ENCODE results near the gene RAB6A. TPM values are rescaled to one million over a fixed set of nuclear protein-coding genes. Genes with fewer than 3 reads are reported as not detected.

The RAB6A gene
- total RNA-seq, 1 experiment from 2014 or later, result 172 TPM

GRCh38 chr11:73801136-73801535 lies 40.3 kb upstream of the RAB6A start:
- no peaks in the 10 kb centered on the region for H3K9me3 Mint-ChIP-seq (ENCODE audit: unreplicated experiment)
- H3K27me3 Mint-ChIP-seq (ENCODE audit: insufficient read depth, unreplicated experiment), result no peaks in the 10 kb centered on the region
- intact Hi-C loops (cut with micrococcal nuclease), result no loop called here
- no peak for TF ChIP-seq CTCF (IDR thresholded peaks at IDR 0.05; ENCODE audit: unreplicated experiment)
- peaks cover 3% of the 10 kb centered on the region for H3K36me3 Mint-ChIP-seq (ENCODE audit: insufficient read depth, unreplicated experiment)
- H3K27ac Mint-ChIP-seq (ENCODE audit: low read depth, unreplicated experiment), result no peak overlapping the region
- POLR2A ChIA-PET, result no interaction called here
- H3K4me1 Mint-ChIP-seq (ENCODE audit: insufficient read depth, unreplicated experiment), result no peaks in the 10 kb centered on the region
- H3K4me3 Mint-ChIP-seq (ENCODE audit: unreplicated experiment), result no peak overlapping the region
- CTCF ChIA-PET, result no interaction called here
- DNase-seq (ENCODE audit: unreplicated experiment), result no peak
- BruUV-seq (replicated peaks), result no TSS peak

GRCh38 chr11:73800276-73800806 lies 39.5 kb upstream of the RAB6A start:
- no TSS peak for BruUV-seq (replicated peaks)
- Mint-ChIP-seq H3K9me3 (ENCODE audit: unreplicated experiment) (no peaks in the 10 kb centered on the region), H3K27ac (ENCODE audit: low read depth, unreplicated experiment) (no peak overlapping the region), H3K4me1 (ENCODE audit: insufficient read depth, unreplicated experiment) (no peaks in the 10 kb centered on the region), H3K27me3 (ENCODE audit: insufficient read depth, unreplicated experiment) (no peaks in the 10 kb centered on the region), H3K36me3 (ENCODE audit: insufficient read depth, unreplicated experiment) (peaks cover 8% of the 10 kb centered on the region), H3K4me3 (ENCODE audit: unreplicated experiment) (no peak overlapping the region)
- CTCF ChIA-PET, result no interaction called here
- intact Hi-C loops (cut with micrococcal nuclease), result no loop called here
- no peak for DNase-seq (ENCODE audit: unreplicated experiment)
- POLR2A ChIA-PET, result interaction anchor here (0.6 to 1.1 kb wide), 2 partner anchors 12 to 859 kb away, joined by 3 to 4 read pairs; partner anchors contain the start of gene MRPL48
- no peak for TF ChIP-seq CTCF (IDR thresholded peaks at IDR 0.05; ENCODE audit: unreplicated experiment)

- no peak for DNase-seq (ENCODE audit: unreplicated experiment)
- CTCF ChIA-PET, result interaction anchor here (0.7 to 0.8 kb wide), 2 partner anchors 9 to 952 kb away, joined by 3 to 4 read pairs; no protein-coding TSS in a partner anchor
- POLR2A ChIA-PET, result interaction anchor here (1.1 kb wide), 1 partner anchor 9 kb away, joined by 6 read pairs; the partner anchor contains the start of gene MRPL48
- Mint-ChIP-seq H3K36me3 (ENCODE audit: insufficient read depth, unreplicated experiment) (peaks cover 8% of the 10 kb centered on the region), H3K27ac (ENCODE audit: low read depth, unreplicated experiment) (no peak overlapping the region), H3K9me3 (ENCODE audit: unreplicated experiment) (no peaks in the 10 kb centered on the region), H3K4me3 (ENCODE audit: unreplicated experiment) (no peak overlapping the region), H3K4me1 (ENCODE audit: insufficient read depth, unreplicated experiment) (no peaks in the 10 kb centered on the region), H3K27me3 (ENCODE audit: insufficient read depth, unreplicated experiment) (no peaks in the 10 kb centered on the region)
- no peak for TF ChIP-seq CTCF (IDR thresholded peaks at IDR 0.05; ENCODE audit: unreplicated experiment)
- intact Hi-C loops (cut with micrococcal nuclease), result no loop called here
- BruUV-seq (replicated peaks), result no TSS peak
Measured at GRCh38 chr11:73797457-73797856, 36.6 kb upstream of the RAB6A start.

GRCh38 chr11:73795925-73796632 lies 35.2 kb upstream of the RAB6A start:
- ChIA-PET CTCF (no interaction called here), POLR2A (no interaction called here)
- no peak for TF ChIP-seq CTCF (IDR thresholded peaks at IDR 0.05; ENCODE audit: unreplicated experiment)
- Mint-ChIP-seq H3K27ac (ENCODE audit: low read depth, unreplicated experiment) (peak overlapping the region; percentile 39), H3K36me3 (ENCODE audit: insufficient read depth, unreplicated experiment) (peaks cover 8% of the 10 kb centered on the region), H3K4me3 (ENCODE audit: unreplicated experiment) (no peak overlapping the region), H3K4me1 (ENCODE audit: insufficient read depth, unreplicated experiment) (no peaks in the 10 kb centered on the region), H3K27me3 (ENCODE audit: insufficient read depth, unreplicated experiment) (no peaks in the 10 kb centered on the region), H3K9me3 (ENCODE audit: unreplicated experiment) (no peaks in the 10 kb centered on the region)
- intact Hi-C loops (cut with micrococcal nuclease), result no loop called here
- BruUV-seq (replicated peaks), result no TSS peak
- DNase-seq (ENCODE audit: unreplicated experiment), result no peak

All from MCF 10A (cell line).